K562 (cell line): ENCODE results near the gene QSOX2.

Experiments used
- CTCF ChIP-seq, 3 experiments: IDR thresholded peaks in 2 of 3; conservative IDR thresholded peaks in 1 of 3; 2 replicates each; pipeline ENCODE4 v1.5.1; 2011 to 2012; ENCODE audit warnings: low read length in 3 of 3, mild to moderate bottlenecking in 3 of 3, control low read depth in 2 of 3, improper control_type of control experiment in 1 of 3, inconsistent platforms in 1 of 3, low read depth in 1 of 3, mixed read lengths in 1 of 3, moderate library complexity in 1 of 3; ENCODE audit not compliant: insufficient read depth in 2 of 3
- FOS ChIP-seq: IDR thresholded peaks from 3 replicates; pipeline ENCODE4 v1.6.1; 2011; ENCODE audit not compliant: insufficient read length; ENCODE audit errors: extremely low read depth
- FOSL1 ChIP-seq: fragments of 200-800 bp; sonication (Bioruptor generic); conservative IDR thresholded peaks from 2 replicates; pipeline ENCODE4 v1.6.1; 2016; ENCODE audit warnings: missing genetic modification characterization, missing compliant biosample characterization
- FOXM1 ChIP-seq, 2 experiments: fragments of 450-650 bp in 1 of 2; sonication (generic) in 1 of 2; formaldehyde crosslinking in 1 of 2; IDR thresholded peaks; 2 replicates each; pipeline versions ENCODE4 v1.6.1 to v1.9.0; 2017 to 2022; ENCODE audit warnings: low read depth in 2 of 2, mild to moderate bottlenecking in 2 of 2, missing genetic modification reagents in 1 of 2, moderate library complexity in 1 of 2
- HDGF ChIP-seq: fragments of 450-650 bp; IDR thresholded peaks from 2 replicates; pipeline ENCODE4 v1.6.1; 2016
- NR2C2 ChIP-seq, 2 experiments: fragments of 200-800 bp in 1 of 2; sonication (Bioruptor generic) in 1 of 2; sonication (generic) in 1 of 2; formaldehyde crosslinking in 1 of 2; IDR thresholded peaks; 2 replicates each; pipeline versions ENCODE4 v1.6.1 to v1.8.0; 2016 to 2022; ENCODE audit warnings: mild to moderate bottlenecking in 1 of 2, missing compliant biosample characterization in 1 of 2, missing genetic modification characterization in 1 of 2, missing genetic modification reagents in 1 of 2
- POLR2A ChIP-seq: fragments of 450-650 bp; conservative IDR thresholded peaks from 2 replicates; pipeline ENCODE4 v1.6.1; 2016
- TFAP4 ChIP-seq: sonication (generic); formaldehyde crosslinking; IDR thresholded peaks from 2 replicates; pipeline ENCODE4 v1.8.0; 2022; ENCODE audit warnings: missing genetic modification reagents, mild to moderate bottlenecking, moderate library complexity, borderline replicate concordance
- TFE3 ChIP-seq: fragments of 450-650 bp; formaldehyde crosslinking; IDR thresholded peaks from 2 replicates; pipeline ENCODE4 v1.4.0; 2020; ENCODE audit warnings: mild to moderate bottlenecking, mixed read lengths
- ZBED1 ChIP-seq: IDR thresholded peaks from 2 replicates; pipeline ENCODE4 v1.6.1; 2014
- ZNF609 ChIP-seq: sonication (generic); formaldehyde crosslinking; IDR thresholded peaks from 2 replicates; pipeline ENCODE4 v1.8.1; 2023; ENCODE audit warnings: missing genetic modification reagents, mild to moderate bottlenecking, borderline replicate concordance

GRCh38 chr9:136225366-136225747 is 20.3 kb downstream of the QSOX2 start:
- TF ChIP-seq POLR2A = no peak
- no peak for TF ChIP-seq FOS
- no peak for TF ChIP-seq CTCF (IDR thresholded peaks at IDR 0.05 in 2 of 3, conservative IDR thresholded peaks at IDR 0.05 in 1 of 3; ENCODE audit: insufficient read depth in 2 of 3, low read depth in 1 of 3, low read length in 3 of 3)
- TF ChIP-seq ZBED1 = no peak
- TF ChIP-seq TFAP4 (CRISPR knock-in tag) = no peak
- TF ChIP-seq ZNF609 = no peak
- TF ChIP-seq FOSL1 (tag) = no peak
- TF ChIP-seq HDGF = no peak
- TF ChIP-seq TFE3 (CRISPR knock-in tag) = no peak
- TF ChIP-seq FOXM1 (IDR thresholded peaks at IDR 0.05; ENCODE audit: low read depth) = no peak
- no peak for TF ChIP-seq FOXM1 (CRISPR knock-in tag; IDR thresholded peaks at IDR 0.05; ENCODE audit: low read depth)
- TF ChIP-seq NR2C2 (CRISPR knock-in tag; IDR thresholded peaks at IDR 0.05) = no peak
- no peak for TF ChIP-seq NR2C2 (tag; IDR thresholded peaks at IDR 0.05)
